ENCODE results near the gene PLCB4.

GRCh38 chr20:9474835-9475415 lies 406.0 kb downstream of the PLCB4 start:
- TF ChIP-seq CTCF (conservative IDR thresholded peaks at IDR 0.05; ENCODE audit: low read length) (no peak), EZH2phosphoT487 (IDR thresholded peaks at IDR 0.05; ENCODE audit: borderline replicate concordance) (no peak)
